ENCODE results near the gene GPR31.

DNA sequence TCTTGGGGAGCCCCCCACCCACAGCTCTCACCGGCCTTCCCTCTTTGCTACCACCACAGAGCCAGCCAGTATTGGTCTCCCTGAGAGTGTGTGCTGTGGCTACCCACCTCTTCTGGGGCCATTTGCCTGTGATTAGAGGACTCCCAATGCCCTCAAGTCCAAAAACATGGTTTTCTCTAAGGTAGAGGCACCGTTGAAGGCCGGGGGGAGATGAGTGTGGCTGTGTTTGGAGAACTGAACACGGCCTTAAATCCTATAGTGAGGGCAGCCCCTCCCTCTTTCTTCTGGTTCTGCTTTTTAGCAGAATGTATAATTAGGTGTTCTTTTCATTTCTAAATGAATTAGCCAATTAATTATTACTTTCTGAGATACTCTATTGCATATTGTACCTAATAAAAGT lies 32.4 kb downstream of the GPR31 start:
- no peak for TF ChIP-seq EZH2 (optimal IDR thresholded peaks at IDR 0.05; ENCODE audit: low read depth, low read length)
- TF ChIP-seq, protein P1, sequence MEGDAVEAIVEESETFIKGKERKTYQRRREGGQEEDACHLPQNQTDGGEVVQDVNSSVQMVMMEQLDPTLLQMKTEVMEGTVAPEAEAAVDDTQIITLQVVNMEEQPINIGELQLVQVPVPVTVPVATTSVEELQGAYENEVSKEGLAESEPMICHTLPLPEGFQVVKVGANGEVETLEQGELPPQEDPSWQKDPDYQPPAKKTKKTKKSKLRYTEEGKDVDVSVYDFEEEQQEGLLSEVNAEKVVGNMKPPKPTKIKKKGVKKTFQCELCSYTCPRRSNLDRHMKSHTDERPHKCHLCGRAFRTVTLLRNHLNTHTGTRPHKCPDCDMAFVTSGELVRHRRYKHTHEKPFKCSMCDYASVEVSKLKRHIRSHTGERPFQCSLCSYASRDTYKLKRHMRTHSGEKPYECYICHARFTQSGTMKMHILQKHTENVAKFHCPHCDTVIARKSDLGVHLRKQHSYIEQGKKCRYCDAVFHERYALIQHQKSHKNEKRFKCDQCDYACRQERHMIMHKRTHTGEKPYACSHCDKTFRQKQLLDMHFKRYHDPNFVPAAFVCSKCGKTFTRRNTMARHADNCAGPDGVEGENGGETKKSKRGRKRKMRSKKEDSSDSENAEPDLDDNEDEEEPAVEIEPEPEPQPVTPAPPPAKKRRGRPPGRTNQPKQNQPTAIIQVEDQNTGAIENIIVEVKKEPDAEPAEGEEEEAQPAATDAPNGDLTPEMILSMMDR (IDR thresholded peaks at IDR 0.05; ENCODE audit: low read length), result no peak
- no peak for TF ChIP-seq EZH2phosphoT487 (IDR thresholded peaks at IDR 0.05; ENCODE audit: low read length)

Measured in MM.1S (cell line).